Activated gamma-delta T cell (primary cell): ENCODE measurements around the gene MVB12B.
"Not testable (repeated sequence)": the region's sequence is repeated elsewhere in the genome, so short reads cannot be mapped to it uniquely, and the experiment has no call there.

Experiments used
- DNase-seq: peaks from one replicate; lab custom pipeline; 2025; lab: John Stamatoyannopoulos, UW

MVB12B gene

DNA sequence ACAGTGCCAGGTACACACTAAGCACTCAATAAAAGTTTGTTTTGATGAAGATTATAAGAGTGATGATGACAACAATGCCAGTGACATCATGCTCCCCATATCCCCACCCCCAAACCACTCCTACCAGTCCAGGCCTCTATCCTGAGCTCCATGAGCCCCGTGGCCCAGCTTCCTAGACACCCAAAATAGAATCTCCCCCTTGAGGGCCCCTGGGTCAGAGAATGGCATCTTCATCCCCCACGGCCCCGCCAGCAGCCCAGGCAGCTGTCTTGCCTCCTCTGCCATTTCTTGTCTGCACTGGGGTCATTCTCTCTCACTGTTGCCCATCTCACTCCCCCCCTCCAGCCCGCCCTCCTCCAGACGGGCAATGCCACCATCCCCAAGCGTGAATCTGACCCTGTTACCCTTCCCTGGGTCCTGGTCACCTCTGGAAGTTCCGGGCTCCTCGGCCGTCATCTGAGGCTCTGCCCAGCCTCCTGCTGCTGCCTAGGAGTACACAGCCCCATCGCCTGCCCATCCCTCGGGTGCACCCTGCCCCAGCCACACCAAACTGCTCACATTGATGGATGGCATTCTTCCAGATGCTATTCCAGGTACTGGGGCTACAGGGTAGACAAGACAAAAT, 210.3 kb downstream of the MVB12B start:
- no peak for DNase-seq

DNA sequence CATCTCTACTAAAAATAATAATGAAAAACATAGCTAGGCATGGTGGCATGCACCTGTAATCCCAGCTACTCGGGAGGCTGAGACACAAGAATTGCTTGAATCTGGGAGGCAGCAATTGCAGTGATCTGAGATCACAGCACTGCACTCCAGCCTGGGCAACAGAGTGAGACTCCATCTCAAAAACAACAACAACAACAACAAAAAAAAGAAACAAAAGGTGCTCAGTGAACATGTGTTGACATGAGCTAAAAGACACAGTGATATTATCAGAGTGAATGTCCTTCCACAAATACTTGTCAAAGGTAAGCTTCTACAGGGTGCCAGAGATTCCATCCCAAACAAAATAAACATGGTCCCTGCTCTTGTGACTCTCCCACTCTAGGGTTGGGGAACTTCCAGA, 211.9 kb downstream of the MVB12B start:
- no peak for DNase-seq

DNA sequence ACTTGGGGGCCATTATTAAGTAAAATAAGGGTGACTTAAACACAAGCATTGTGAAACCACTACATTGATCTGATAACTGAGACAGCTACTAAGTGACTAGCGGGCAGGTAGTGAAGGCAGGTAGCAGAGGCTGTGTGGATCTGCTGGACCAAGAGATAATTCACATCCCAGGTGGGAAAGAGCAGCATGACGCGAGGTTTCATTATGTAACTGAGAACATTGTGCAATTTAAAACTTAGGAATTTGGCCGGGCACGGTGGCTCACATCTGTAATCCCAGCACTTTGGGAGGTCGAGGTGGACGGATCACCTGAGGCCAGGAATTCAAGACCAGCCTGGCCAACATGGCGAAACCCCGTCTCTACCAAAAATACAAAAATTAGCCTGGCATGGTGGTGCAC, 213.8 kb downstream of the MVB12B start:
- not testable (repeated sequence) for DNase-seq

DNA sequence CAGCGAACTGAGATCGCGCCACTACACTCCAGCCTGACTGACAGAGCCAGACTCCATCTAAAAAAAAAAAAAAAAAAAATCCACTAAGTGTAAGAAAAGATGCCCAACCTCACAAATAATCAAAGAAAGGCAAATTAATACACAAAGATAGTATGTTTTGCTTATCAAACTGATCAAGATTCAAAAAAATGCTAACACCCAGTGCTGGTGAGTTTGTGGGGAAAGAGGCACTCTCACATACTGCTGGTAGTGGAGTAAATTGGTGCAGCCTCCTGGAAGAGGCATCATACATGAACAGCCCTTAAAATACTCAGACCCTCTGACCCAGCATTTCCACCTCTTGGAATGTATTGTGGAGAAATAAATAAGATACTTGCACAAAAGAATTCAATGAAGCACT, 216.9 kb downstream of the MVB12B start:
- DNase-seq, result no peak

DNA sequence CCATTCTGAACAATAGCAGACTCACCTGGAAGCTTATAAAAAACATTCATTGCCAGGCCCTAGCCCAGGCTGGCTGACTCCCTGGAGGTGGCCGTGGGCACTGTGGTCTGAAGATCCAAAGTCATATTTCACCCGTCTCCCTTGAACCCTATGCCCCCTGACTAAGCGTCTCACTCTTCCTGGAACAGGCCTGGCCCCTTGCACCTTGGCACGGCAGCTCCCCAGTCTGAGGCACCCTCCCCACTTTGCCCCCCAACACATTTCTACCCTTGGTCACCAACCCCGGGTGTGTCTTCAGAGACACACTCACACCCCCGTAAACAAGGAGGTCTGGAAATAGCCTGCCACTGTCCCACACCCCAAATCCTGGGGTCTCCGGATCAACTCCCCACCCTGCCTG, 218.5 kb downstream of the MVB12B start:
- no peak for DNase-seq

DNA sequence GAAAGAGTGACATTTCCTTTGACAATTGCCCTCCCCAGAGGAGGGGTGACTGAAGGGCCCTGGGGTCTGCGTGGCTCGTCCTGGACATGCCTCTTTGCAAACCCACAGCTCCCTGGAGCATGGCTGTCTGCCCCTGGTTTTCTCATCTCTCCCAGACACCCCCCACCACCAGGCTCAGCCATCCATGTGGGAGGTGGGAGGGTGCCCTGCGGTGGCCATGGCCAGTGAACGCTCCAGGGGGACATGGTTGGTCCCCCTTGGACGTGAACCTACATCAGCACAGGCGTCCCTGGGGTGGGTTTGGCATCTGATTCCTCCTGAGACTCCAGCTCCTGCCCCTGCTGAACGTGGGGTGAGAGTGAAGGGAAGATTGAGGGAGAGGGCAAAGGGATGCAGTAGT, 219.4 kb downstream of the MVB12B start:
- no peak for DNase-seq

DNA sequence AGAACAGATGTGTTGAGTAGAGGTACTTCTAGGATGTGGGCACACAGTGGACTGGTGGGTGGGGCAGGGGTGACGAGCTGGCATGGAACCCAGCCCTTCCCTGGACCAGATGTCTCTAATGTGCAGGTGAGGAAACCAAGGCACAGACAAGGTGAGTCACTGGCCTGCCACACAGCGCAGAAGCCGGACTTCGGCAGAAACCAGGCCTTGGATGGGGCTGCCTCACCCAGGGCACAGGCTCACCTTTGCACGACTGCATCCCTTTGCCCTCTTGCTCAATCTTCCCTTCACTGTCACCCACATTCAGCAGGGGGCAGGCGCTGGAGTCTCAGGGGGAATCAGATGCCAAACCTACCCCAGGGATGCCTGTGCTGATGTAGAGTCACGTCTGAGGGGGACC, 221.7 kb downstream of the MVB12B start:
- no peak for DNase-seq

DNA sequence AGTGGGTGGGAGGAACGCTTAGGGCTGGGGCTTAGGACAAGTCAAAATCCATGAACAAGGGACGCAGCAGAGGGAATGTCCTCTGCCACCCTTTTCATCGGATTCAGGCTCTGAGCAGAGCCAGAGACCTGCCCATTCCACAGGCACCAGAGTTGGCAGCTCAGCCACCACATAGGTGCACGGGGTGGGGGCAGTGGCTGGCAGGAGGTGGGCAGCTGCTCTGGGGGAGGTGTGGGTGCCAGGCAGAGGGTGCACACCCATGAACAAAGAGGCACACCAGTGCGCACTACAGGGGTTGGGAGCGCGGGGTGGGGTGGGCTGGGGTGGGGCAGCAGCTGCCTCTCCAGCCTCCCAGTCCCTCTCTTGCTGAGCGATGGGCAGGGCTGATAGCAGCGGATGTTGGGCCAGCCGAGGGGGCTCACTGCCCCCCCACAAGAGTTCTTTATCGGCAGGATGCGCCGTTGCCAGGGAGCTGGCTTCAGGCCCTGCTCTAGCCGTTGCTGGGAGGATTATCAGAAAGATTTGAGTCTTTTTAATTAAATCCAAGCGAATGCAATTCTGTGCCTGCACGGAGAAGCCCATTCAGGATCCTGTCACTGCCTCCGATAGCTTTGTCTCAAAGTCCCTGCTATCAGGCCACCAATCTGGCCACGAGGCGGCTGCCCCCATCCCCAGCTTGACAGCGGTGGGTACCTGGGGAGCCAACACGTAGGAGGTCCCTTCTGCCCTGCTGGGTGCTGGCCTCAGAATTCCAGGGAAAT, 222.8 kb downstream of the MVB12B start:
- DNase-seq, result no peak

DNA sequence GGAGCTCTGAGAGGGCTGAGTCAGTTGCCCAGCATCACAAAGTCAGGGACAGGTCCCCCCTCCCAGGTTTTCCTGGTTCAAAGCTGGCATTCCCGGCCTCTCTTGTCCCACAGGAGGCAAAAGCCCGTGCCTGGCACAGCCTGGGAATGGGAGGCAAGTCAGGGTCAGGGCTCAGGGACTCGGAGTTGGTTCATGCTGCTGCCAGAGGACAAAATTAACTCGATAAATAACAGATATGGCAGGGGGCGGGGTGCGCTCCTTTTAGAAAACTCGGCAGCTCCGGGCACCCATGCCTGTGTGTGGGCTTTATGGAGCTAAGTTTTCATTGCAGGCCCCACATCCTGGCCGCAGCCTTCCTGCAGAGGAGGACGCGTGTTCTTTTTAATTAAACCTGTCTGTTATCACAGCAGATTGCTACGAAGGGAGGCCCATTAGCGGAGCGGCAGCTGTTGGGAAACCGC, 224.3 kb downstream of the MVB12B start:
- no peak for DNase-seq

DNA sequence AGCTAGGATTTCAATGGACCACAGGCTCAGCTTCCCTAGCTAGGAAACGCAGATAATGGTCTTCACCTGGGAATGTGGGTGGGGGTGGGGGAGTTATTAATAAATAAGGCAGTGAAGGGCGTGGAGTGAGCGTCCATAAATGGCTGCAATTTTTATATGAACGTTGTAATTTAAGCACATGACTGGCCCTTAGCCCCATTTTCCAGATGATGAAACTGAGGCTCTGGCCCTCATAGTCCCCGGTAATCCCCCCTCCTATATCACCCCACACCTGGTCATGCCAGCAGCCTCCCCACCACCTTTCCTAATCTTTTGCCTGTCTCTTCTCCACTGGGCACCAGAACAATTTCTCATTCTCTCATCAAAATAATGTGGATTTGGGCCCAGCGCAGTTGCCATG, 225.2 kb downstream of the MVB12B start:
- no peak for DNase-seq

DNA sequence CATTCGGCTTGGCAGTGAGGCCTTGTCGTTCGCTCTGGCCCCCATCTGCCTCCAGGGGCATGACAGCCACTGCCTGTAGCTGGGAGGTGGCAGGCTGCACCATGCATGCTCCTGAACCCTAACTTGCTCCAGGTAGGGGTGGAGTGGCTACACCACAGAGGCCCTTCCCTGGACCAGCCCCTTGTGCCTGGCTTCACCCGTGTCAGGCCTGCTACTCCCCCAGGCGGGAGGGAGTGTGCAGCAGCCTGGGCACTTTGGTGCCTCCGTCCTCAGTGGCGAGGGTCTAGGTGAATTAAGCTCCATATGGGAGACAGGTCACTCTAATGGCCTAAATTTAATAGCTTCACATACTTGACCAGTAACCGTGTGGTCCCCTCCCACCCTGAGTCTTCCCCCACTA, 227.7 kb downstream of the MVB12B start:
- no peak for DNase-seq

DNA sequence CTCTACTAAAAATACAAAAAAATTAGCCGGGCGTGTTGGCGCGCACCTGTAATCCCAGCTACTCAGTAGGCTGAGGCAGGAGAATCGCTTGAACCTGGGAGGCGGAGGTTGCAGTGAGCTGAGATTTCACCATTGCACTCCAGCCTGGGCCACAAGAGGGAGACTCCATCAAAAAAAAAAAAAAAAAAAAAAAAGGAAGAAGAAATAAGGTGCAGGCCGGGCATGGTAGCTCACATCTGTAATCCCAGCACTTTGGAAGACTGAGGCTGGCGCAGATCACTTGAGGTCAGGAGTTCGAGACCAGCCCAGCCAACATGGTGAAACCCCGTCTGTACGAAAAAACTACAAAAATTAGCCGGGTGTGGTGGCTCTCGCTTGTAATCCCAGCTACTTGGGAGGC, 228.8 kb downstream of the MVB12B start:
- DNase-seq, result not testable (repeated sequence)
